Mucosa of descending colon (tissue), 3 donors: ENCODE data around the gene DENND6B. TPM values are rescaled to one million over a fixed set of nuclear protein-coding genes. Genes with fewer than 3 reads are reported as not detected.
A peak's percentile ranks its signal among the peaks of the same experiment; 100 is the strongest.

Experiments used
- ATAC-seq: fragments of 200-7000 bp; cut with Tn5 transposase; one replicate; pipeline ENCODE4 v1.9.1; 2020; ENCODE audit warnings: mild to moderate bottlenecking, moderate library complexity
- DNase-seq, 3 donors: peaks; one replicate each; pipeline ENCODE4 v3.0.0-alpha.2; 2020
- H3K36me3 ChIP-seq: fragments of 200-600 bp; one replicate; pipeline ENCODE4 v1.8.0; 2021; ENCODE audit warnings: low read depth, mild to moderate bottlenecking
- H3K4me1 ChIP-seq: fragments of 200-600 bp; one replicate; pipeline ENCODE4 v1.8.0; 2021; ENCODE audit warnings: low read depth, mild to moderate bottlenecking
- H3K4me3 ChIP-seq: fragments of 200-600 bp; one replicate; pipeline ENCODE4 v1.8.0; 2021; ENCODE audit warnings: mild to moderate bottlenecking
- H3K9me3 ChIP-seq: fragments of 200-600 bp; one replicate; pipeline ENCODE4 v1.8.0; 2021; ENCODE audit warnings: mild to moderate bottlenecking
- intact Hi-C, 2 donors: fragments of 100-400 bp; cut with DNase I in 1 of 2; cut with micrococcal nuclease in 1 of 2; formaldehyde crosslinking; loops; one replicate each; pipeline versions ENCODE4 v1.11.0 to v1.11.1; 2022; cut with DNase I, micrococcal nuclease
- total RNA-seq, 3 donors: library from RNA; stranded (reverse); fragmentation: NEBNext Ultra II Directional in 2 of 3; extraction: Animal tissue kit (Norgen Biotek cat#: 25700) in 2 of 3; gene quantifications; one replicate each; pipeline versions ENCODE4 v1.2.1 to v1.2.4, GENCODE V29; 2021 to 2023
- TF ChIP-seq, protein P1 (sequence below): fragments of 200-600 bp; IDR thresholded peaks from one replicate; pipeline ENCODE4 v1.8.0; 2022; ENCODE audit warnings: antibody characterized with exemption, mild to moderate bottlenecking
- donor health status: DM: no; HTN: no; CAD: no; lungs with moderate emphysema.
- donor health status: DM: no; HTN: no; CAD: no.
- donor health status: DM: no; HTN: yes; CAD: no.

Gene DENND6B
- total RNA-seq, 3 donors from 2014 or later = 2.8 to 6.3 (median 5.2) TPM

DNA sequence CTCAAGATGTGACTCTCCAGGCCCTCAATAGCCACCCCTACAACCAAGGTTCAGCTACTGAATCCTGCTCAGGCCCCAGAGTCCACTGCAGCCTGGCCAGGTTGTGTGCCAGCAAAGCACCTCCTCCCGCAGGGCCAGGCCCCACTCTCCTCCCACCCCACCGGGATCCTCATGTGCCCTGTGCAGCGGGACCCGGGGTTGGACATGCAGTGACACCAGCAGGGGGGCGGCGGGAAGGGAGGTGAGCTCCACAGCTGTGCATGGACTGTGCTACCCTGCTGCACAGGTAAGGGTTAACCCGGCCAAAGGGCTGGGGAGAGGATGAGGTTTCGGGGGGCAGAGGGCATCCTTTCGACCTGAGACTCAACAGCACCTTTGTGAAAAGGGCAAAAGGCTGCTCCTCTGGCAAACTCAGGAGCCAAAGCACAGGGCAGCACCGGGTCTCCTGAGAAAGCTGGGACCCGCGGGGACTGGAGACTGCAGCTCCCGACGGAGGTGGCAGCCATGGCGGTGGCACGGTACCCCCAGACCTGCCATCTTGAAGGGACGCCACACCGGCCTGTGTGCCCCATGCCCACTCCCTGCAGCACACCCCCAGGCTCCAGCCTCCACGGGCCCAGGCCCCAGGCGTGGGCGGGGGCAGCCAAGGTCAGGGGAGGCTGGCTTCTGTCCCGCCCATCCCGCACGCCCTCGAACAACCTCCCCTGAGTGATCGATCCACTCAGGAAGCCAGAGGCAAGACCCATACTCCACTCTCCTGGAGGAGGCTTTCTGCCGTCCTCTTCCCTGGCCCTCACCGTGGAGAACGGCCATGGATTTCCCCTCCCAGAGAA is 29.9 kb downstream of the DENND6B start:
- Histone ChIP-seq H3K4me3 (no peak overlapping the region), H3K4me1 (peaks cover 71% of the 10 kb centered on the region), H3K36me3 (no peaks in the 10 kb centered on the region), H3K9me3 (no peaks in the 10 kb centered on the region)
- ATAC-seq (no peak), DNase-seq (no peak)
- intact Hi-C loops = no loop called here
- TF ChIP-seq, protein P1, sequence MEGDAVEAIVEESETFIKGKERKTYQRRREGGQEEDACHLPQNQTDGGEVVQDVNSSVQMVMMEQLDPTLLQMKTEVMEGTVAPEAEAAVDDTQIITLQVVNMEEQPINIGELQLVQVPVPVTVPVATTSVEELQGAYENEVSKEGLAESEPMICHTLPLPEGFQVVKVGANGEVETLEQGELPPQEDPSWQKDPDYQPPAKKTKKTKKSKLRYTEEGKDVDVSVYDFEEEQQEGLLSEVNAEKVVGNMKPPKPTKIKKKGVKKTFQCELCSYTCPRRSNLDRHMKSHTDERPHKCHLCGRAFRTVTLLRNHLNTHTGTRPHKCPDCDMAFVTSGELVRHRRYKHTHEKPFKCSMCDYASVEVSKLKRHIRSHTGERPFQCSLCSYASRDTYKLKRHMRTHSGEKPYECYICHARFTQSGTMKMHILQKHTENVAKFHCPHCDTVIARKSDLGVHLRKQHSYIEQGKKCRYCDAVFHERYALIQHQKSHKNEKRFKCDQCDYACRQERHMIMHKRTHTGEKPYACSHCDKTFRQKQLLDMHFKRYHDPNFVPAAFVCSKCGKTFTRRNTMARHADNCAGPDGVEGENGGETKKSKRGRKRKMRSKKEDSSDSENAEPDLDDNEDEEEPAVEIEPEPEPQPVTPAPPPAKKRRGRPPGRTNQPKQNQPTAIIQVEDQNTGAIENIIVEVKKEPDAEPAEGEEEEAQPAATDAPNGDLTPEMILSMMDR = no peak

DNA sequence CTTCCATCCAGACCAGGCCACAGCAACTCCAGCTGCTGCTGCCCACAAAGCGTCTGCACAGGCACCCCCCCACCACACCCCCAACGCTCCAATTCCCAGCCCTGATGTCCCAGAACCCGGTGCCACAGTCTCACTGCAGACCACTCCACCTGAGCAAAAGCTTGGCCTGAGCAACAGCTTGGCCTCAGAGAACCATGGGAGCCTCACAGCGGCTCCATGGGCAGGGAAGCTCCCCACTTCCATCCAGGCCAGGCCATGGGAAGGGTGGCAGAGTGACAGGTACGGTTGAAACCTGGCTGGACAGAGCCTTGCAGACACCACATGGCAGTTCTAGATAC is 32.5 kb downstream of the DENND6B start:
- TF ChIP-seq, protein P1 = no peak
- peaks cover 49% of the 10 kb centered on the region for H3K4me1 ChIP-seq
- peak; percentile 11 for ATAC-seq
- no peaks in the 10 kb centered on the region for H3K36me3 ChIP-seq
- DNase-seq = no peak
- no peaks in the 10 kb centered on the region for H3K9me3 ChIP-seq
- intact Hi-C loops = no loop called here
- H3K4me3 ChIP-seq = no peak overlapping the region

DNA sequence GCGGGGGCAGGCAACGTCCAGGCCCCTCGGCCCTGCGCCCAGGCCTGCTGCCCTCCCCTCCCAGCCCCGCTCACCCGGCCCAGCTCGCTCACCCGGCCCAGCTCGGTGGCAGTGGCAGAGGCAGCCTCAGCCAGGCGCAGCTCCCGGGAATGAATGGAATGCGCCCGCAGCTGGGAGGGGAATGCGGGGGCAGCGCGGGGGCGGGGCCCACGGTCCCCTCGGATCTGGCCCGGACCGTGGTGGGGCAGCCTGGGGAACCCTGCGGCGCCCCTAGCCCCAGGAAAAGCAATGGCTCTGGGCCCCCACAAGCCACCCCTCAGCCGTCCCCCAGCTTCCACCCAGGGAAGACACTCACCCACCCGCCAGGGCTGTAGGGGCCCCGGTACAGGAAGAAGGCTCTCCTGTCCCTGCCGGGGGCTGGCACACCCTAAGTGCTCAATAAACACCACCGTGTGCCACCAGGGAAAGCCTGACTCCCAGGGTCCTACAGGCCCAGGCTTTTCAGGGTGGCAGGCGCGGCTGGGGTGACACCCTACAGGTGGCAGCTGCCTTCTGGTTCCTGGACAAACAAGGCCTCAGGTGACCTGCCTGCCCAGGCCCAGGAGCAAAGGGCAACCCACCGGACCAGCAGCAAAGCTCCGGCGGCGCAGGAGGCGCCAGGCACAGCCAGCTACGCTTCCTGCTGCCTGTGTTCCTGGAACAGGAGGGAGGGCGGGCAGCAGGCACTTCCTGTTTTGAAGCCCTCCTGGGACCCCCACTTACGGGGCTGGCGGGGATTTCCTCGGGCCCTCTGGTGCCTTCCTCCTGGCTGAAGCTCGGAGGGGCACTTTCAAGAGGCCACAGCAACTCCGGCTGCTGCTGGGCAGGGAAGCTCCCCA is 33.1 kb downstream of the DENND6B start:
- H3K36me3 ChIP-seq = no peaks in the 10 kb centered on the region
- H3K4me3 ChIP-seq = no peak overlapping the region
- TF ChIP-seq, protein P1 = no peak
- DNase-seq = peak; percentile 86 to 92 (median 90)
- peaks cover 43% of the 10 kb centered on the region for H3K4me1 ChIP-seq
- intact Hi-C loops = no loop called here
- peak; percentile 90 for ATAC-seq
- no peaks in the 10 kb centered on the region for H3K9me3 ChIP-seq

DNA sequence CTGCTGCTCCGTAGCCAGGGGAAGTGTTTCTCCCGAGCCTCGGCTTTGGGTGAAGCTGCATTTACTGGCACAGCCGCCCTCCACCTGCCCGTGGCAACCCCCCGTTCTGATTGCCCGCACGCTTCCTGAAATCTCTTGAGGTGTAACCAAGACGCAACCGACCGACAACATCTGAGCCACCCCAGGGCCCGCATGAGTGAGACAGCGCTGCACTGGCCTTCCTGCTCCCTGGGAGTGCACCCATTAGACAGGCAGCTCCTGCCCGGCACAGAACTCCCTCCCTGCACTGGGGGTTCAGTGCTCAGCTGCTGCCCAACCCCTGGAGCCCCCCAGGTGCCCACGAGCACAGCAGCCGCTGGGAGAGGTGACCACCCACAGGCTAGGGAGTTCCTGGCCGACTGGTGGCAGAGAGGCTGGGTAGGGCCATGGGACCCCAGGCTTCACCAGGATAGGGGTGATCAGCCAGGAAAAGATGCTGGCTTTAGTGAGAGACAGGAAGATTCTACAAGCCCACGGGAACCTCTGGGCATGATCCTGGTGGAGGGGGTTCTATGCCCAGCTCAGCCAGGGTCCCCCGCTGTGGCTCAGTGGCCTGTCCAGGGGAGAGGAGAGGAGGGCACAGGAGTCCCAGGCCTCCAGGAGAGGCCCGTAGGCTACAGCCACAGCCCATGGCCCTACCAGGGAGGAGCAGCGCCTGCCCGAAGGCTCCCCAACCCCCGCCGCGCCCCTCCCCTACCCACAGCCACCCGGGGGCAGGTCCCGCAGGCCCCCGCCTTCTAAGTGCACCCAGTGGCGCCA is 34.0 kb downstream of the DENND6B start:
- Histone ChIP-seq H3K4me1 (peaks cover 40% of the 10 kb centered on the region), H3K4me3 (no peak overlapping the region), H3K36me3 (no peaks in the 10 kb centered on the region), H3K9me3 (no peaks in the 10 kb centered on the region)
- intact Hi-C loops = no loop called here
- no peak for DNase-seq
- peak; percentile 10 for ATAC-seq
- TF ChIP-seq, protein P1 = no peak

DNA sequence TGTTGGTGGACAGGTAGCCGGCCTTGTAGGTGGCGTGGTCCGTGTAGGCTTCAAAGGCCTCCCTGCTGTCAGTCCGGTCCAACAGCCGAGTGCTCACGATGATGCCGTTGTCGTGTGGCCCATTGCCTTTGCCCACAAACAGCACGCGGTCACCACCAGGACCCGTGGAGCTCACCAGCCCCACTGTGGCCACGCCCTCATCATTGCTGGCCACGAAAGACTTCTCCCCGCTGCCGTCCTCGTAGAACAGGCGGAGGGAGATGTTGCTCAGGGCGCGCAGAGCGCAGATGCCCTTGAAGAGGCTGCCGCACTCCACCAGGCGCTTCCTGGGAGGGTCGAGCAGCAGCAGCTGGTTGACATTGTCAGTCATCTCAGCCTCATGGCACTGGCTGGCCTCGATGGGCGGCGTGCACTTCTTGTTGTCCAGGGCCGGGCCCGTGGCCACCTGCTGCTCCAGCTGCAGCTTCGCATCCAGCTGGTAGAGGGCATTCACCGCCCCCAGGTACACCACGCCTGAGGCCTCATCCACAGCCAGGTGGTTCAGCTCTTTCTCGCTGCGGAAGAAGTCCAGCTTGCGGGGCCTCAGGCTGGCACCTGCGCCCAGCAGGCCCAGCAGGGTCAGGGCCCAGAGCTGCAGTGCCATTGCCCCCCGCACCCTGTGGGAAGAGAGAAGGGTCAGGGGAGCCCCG is 36.7 kb downstream of the DENND6B start:
- peaks cover 8% of the 10 kb centered on the region for H3K36me3 ChIP-seq
- H3K9me3 ChIP-seq = no peaks in the 10 kb centered on the region
- H3K4me3 ChIP-seq = no peak overlapping the region
- peaks cover 26% of the 10 kb centered on the region for H3K4me1 ChIP-seq
- intact Hi-C loops = no loop called here
- no peak for DNase-seq
- TF ChIP-seq, protein P1 = no peak
- ATAC-seq = no peak
